Activated CD8-positive, alpha-beta T cell treated with anti-CD3 and anti-CD28 coated beads for 36 hours (primary cell): Measurements from ENCODE around the gene WNK4. TPM values are rescaled to one million over a fixed set of nuclear protein-coding genes. Genes with fewer than 3 reads are reported as not detected.

Experiments used
- ATAC-seq: fragments of 200-7000 bp; cut with Tn5 transposase; one replicate; pipeline ENCODE4 v1.10.0; 2021; ENCODE audit warnings: mild to moderate bottlenecking, moderate library complexity
- CTCF ChIA-PET: fragments of 350-600 bp; sonication (Branson Sonifier 250); formaldehyde crosslinking; loops from one replicate; lab custom pipeline; 2021; ENCODE audit warnings: antibody characterized with exemption; lab: Charles Lee
- POLR2A ChIA-PET: fragments of 350-600 bp; sonication (Branson Sonifier 250); formaldehyde crosslinking; loops from one replicate; lab custom pipeline; 2021; ENCODE audit warnings: antibody characterized with exemption; lab: Charles Lee
- DNase-seq: peaks from one replicate; pipeline ENCODE4 v3.0.0-alpha.2; 2020
- H3K27ac Mint-ChIP-seq: one replicate; pipeline ENCODE4 v1.8.0; 2021; ENCODE audit warnings: mild to moderate bottlenecking, mixed read lengths
- H3K27me3 Mint-ChIP-seq: one replicate; pipeline ENCODE4 v1.8.0; 2021; ENCODE audit warnings: mixed read lengths
- H3K36me3 Mint-ChIP-seq: one replicate; pipeline ENCODE4 v1.8.0; 2021; ENCODE audit warnings: low read depth, mixed read lengths
- H3K4me1 Mint-ChIP-seq: one replicate; pipeline ENCODE4 v1.8.0; 2021; ENCODE audit warnings: low read depth, mixed read lengths
- H3K4me3 Mint-ChIP-seq: one replicate; pipeline ENCODE4 v1.8.0; 2021; ENCODE audit warnings: mild to moderate bottlenecking, moderate library complexity, mixed read lengths
- H3K9me3 Mint-ChIP-seq: one replicate; pipeline ENCODE4 v1.8.0; 2021; ENCODE audit warnings: mixed read lengths
- intact Hi-C: fragments of 100-400 bp; cut with micrococcal nuclease; formaldehyde crosslinking; loops from one replicate; pipeline ENCODE4 v1.10.0; 2022
- total RNA-seq, 2 experiments: library from RNA; stranded (reverse); gene quantifications; one replicate each; pipeline ENCODE4 v1.2.3, GENCODE V29; 2021
- TF ChIP-seq, protein P1 (sequence below): fragments of 200-600 bp; IDR thresholded peaks from one replicate; pipeline ENCODE4 v1.8.0; 2022; ENCODE audit warnings: antibody characterized with exemption, mild to moderate bottlenecking

WNK4 gene
- total RNA-seq, 2 experiments from 2014 or later, result 0.65 to 0.72 TPM

DNA sequence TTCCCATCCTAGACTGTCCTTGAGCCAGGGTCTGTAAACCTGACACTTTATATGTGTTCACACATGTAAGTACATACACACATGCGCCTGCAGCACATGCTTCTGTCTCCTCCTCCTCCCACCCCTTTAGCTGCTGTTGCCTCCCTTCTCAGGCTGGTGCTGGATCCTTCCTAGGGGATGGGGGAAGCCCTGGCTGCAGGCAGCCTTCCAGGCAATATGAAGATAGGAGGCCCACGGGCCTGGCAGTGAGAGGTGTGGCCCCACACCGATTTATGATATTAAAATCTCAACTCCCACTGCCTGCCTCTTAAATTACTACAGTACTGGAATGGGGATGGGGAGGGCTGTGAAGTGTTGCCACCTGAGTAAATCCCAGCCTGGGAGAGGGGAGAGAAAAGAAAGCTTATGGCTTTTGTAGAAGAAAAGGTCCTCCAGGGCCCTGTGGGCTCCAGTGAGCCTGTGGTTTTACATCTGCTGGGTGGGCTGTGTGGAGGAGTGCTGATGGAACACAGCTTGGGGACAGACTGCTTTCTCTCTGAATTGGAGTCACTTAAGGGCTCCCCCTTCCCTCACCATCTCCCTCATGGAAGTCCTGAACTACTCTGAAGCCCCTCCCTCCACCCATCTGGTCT is 990 bp upstream of the WNK4 start:
- CTCF ChIA-PET, result interaction anchor here (0.8 to 1.4 kb wide), 2 partner anchors 19 to 201 kb away, joined by 3 read pairs; partner anchors contain the start of gene COA3
- Mint-ChIP-seq H3K4me1 (peaks cover 19% of the 10 kb centered on the region), H3K36me3 (peaks cover 29% of the 10 kb centered on the region), H3K27ac (no peak overlapping the region), H3K9me3 (no peaks in the 10 kb centered on the region), H3K4me3 (no peak overlapping the region), H3K27me3 (peaks cover 30% of the 10 kb centered on the region)
- DNase-seq (no peak), ATAC-seq (no peak)
- TF ChIP-seq, protein P1, sequence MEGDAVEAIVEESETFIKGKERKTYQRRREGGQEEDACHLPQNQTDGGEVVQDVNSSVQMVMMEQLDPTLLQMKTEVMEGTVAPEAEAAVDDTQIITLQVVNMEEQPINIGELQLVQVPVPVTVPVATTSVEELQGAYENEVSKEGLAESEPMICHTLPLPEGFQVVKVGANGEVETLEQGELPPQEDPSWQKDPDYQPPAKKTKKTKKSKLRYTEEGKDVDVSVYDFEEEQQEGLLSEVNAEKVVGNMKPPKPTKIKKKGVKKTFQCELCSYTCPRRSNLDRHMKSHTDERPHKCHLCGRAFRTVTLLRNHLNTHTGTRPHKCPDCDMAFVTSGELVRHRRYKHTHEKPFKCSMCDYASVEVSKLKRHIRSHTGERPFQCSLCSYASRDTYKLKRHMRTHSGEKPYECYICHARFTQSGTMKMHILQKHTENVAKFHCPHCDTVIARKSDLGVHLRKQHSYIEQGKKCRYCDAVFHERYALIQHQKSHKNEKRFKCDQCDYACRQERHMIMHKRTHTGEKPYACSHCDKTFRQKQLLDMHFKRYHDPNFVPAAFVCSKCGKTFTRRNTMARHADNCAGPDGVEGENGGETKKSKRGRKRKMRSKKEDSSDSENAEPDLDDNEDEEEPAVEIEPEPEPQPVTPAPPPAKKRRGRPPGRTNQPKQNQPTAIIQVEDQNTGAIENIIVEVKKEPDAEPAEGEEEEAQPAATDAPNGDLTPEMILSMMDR, result no peak
- POLR2A ChIA-PET, result interaction anchor here (1.1 kb wide), 1 partner anchor 44 kb away, joined by 3 read pairs; no protein-coding TSS in a partner anchor
- intact Hi-C loops, result no loop called here

DNA sequence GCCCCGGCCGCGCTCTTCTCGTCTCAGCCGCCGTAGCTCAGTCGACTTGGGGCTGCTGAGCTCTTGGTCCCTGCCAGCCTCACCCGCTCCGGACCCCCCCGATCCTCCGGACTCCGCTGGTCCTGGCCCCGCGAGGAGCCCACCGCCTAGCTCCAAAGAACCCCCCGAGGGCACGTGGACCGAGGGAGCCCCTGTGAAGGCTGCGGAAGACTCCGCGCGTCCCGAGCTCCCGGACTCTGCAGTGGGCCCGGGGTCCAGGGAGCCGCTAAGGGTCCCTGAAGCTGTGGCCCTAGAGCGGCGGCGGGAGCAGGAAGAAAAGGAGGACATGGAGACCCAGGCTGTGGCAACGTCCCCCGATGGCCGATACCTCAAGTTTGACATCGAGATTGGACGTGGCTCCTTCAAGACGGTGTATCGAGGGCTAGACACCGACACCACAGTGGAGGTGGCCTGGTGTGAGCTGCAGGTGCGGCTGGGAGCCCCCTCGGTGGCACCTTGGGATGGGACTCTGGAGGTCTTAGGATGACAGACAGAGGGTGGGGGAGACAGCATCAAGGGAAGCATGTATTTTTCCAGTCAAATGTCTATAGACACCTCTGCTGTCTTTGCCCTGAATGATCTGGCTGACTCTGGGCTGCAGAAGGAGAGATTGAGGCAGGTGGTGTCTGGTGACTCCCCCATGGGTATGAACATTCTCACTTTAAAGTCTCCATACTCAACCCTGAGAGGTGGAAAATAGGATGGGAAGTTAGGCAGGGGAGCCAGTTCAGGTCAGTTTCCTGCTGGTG is 635 bp downstream of the WNK4 start:
- TF ChIP-seq, protein P1, result no peak
- ChIA-PET CTCF (interaction anchor here (0.8 kb wide), 1 partner anchor 202 kb away, joined by 3 read pairs; no protein-coding TSS in a partner anchor), POLR2A (interaction anchor here (0.7 to 4.5 kb wide), 5 partner anchors 7 to 203 kb away, joined by 3 to 22 read pairs (median 4); partner anchors contain the start of genes CNTD1, COA3 and VPS25)
- intact Hi-C loops, result no loop called here
- Mint-ChIP-seq H3K36me3 (peaks cover 20% of the 10 kb centered on the region), H3K27ac (no peak overlapping the region), H3K9me3 (no peaks in the 10 kb centered on the region), H3K4me1 (peaks cover 22% of the 10 kb centered on the region), H3K27me3 (peaks cover 43% of the 10 kb centered on the region), H3K4me3 (no peak overlapping the region)
- ATAC-seq, result no peak
- DNase-seq, result no peak

DNA sequence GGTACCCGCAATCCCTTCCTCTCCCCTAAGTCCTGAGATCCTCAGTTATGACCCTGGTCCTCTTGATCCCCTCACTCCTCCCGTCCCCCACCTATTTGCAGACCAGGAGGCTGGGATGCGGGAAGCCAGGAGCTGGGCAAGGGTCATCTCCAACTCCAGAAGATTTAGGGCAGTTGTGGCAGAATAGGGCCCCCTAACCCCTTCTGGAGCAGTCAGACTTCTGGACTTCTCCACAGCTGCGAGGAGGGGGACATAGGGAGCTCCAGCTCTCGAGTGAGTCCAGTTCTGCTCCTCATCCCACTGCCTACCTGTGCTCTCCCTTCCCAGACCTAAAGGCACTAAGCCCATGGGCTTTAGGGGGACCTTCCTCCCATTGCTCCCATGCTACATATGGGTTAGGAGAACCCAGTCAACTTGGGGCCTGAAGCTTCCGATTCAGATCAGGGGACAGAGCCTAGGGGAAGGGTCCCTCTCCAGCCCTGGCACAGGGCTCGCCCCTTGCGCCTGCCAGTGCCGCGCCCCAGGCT is 1.3 kb downstream of the WNK4 start:
- intact Hi-C loops, result no loop called here
- H3K4me1 Mint-ChIP-seq, result peaks cover 22% of the 10 kb centered on the region
- no peak overlapping the region for H3K4me3 Mint-ChIP-seq
- H3K36me3 Mint-ChIP-seq, result peaks cover 18% of the 10 kb centered on the region
- ATAC-seq, result no peak
- H3K9me3 Mint-ChIP-seq, result no peaks in the 10 kb centered on the region
- ChIA-PET POLR2A (interaction anchor here (1.2 to 4.5 kb wide), 4 partner anchors 8 to 16 kb away, joined by 3 to 22 read pairs (median 4); partner anchors contain the start of genes CNTD1, COA3 and VPS25), CTCF (no interaction called here)
- no peak for DNase-seq
- H3K27me3 Mint-ChIP-seq, result peaks cover 48% of the 10 kb centered on the region
- H3K27ac Mint-ChIP-seq, result no peak overlapping the region
- TF ChIP-seq, protein P1, result no peak

DNA sequence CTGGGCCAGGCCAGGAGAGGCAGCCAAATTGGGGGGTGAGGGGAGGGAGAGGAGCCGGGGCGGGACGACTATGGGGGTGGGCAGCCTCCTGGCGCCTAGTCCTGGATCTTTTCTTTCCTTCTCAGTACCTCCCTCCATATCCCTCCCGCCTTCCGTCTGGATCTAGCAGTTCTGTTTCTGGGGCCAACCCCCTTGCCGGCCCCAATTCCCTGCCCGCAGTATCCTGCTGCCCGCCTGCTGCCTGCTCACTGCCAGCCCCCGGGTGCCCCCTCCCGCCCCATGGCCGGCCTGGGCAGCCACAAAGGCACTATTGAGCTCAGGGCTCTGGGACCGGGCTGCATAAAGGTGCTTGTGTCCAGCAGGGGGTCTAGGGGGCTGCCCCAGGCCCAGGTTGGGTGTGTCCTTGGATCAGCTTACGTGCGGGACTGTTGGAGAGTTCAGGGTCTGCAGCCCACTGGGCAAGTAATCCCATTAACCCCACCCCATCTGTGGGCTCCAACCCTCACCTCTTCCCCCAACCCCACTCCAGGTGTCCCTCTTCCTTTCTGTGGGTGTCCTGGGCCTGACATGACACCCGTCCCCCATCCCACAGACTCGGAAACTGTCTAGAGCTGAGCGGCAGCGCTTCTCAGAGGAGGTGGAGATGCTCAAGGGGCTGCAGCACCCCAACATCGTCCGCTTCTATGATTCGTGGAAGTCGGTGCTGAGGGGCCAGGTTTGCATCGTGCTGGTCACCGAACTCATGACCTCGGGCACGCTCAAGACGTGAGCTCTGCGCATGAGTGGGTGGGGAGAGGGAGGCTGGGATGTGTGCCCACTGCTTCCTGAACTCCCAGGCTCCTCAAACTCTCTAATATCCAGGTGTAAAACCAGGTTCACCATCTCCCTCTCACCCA is 2.0 kb downstream of the WNK4 start:
- ChIA-PET POLR2A (interaction anchor here (0.6 to 4.5 kb wide), 6 partner anchors 9 to 779 kb away, joined by 3 to 22 read pairs (median 4); partner anchors contain the start of genes CNTD1, COA3 and VPS25), CTCF (no interaction called here)
- Mint-ChIP-seq H3K4me1 (peaks cover 22% of the 10 kb centered on the region), H3K27me3 (peaks cover 52% of the 10 kb centered on the region), H3K27ac (no peak overlapping the region), H3K36me3 (peaks cover 18% of the 10 kb centered on the region), H3K9me3 (no peaks in the 10 kb centered on the region), H3K4me3 (no peak overlapping the region)
- TF ChIP-seq, protein P1, result no peak
- DNase-seq, result no peak
- intact Hi-C loops, result no loop called here
- peak; percentile 20 for ATAC-seq
